GM23338 (cell line): Measurements from ENCODE around the gene DRAXIN. TPM values are rescaled to one million over a fixed set of nuclear protein-coding genes. Genes with fewer than 3 reads are reported as not detected.

Experiments used
- ATAC-seq: fragments of 200-7000 bp; cut with Tn5 transposase; 3 replicates; pipeline ENCODE4 v1.9.1; 2020
- DNase-seq: peaks from one replicate; pipeline ENCODE4 v3.0.0-alpha.2; 2015; ENCODE audit warnings: low spot score
- H2AFZ ChIP-seq: fragments of 200-600 bp; sonication (generic); 2 replicates; pipeline ENCODE4 v1.8.0; 2016; ENCODE audit warnings: antibody characterized with exemption, mild to moderate bottlenecking, moderate library complexity
- H3F3A ChIP-seq: fragments of 200-600 bp; sonication (generic); replicated peaks from 2 replicates; pipeline ENCODE4 v1.8.0; 2017; ENCODE audit warnings: antibody characterized with exemption, mixed run types, low read depth
- H3K27ac ChIP-seq: fragments of 200-600 bp; sonication (generic); 2 replicates; pipeline ENCODE4 v1.6.1; 2016; ENCODE audit warnings: low read depth
- H3K27me3 ChIP-seq: fragments of 200-600 bp; sonication (generic); 2 replicates; pipeline ENCODE4 v1.8.0; 2016; ENCODE audit warnings: mild to moderate bottlenecking, mixed run types, moderate library complexity; ENCODE audit not compliant: insufficient read depth
- H3K36me3 ChIP-seq: fragments of 200-600 bp; sonication (generic); 2 replicates; pipeline ENCODE4 v1.8.0; 2016; ENCODE audit warnings: mild to moderate bottlenecking; ENCODE audit not compliant: insufficient read depth
- H3K4me1 ChIP-seq: fragments of 200-600 bp; sonication (generic); 2 replicates; pipeline ENCODE4 v1.8.0; 2016; ENCODE audit warnings: mild to moderate bottlenecking, moderate library complexity; ENCODE audit not compliant: insufficient read depth
- H3K4me2 ChIP-seq: fragments of 200-600 bp; sonication (generic); 2 replicates; pipeline ENCODE4 v1.7.1; 2017; ENCODE audit warnings: mixed run types
- H3K4me3 ChIP-seq: fragments of 200-600 bp; sonication (generic); 2 replicates; pipeline ENCODE4 v1.6.1; 2016; ENCODE audit warnings: mixed run types
- H3K79me2 ChIP-seq: fragments of 200-600 bp; sonication (generic); replicated peaks from 2 replicates; pipeline ENCODE4 v1.8.0; 2017; ENCODE audit warnings: mild to moderate bottlenecking; ENCODE audit not compliant: insufficient read depth
- H3K9me2 ChIP-seq: fragments of 200-600 bp; sonication (generic); 2 replicates; pipeline ENCODE4 v1.8.0; 2017; ENCODE audit not compliant: insufficient read depth
- H4K20me1 ChIP-seq: fragments of 200-600 bp; sonication (generic); replicated peaks from 2 replicates; pipeline ENCODE4 v1.8.0; 2017; ENCODE audit warnings: mild to moderate bottlenecking; ENCODE audit not compliant: insufficient read depth
- H3K27ac Mint-ChIP-seq: 2 replicates; pipeline ENCODE4 v1.8.0; 2020; ENCODE audit warnings: inconsistent platforms, mild to moderate bottlenecking, moderate library complexity, mixed read lengths
- H3K27me3 Mint-ChIP-seq: 3 replicates; pipeline ENCODE4 v1.8.0; 2022; ENCODE audit warnings: low read depth, mild to moderate bottlenecking, moderate library complexity, mixed read lengths, inconsistent platforms; ENCODE audit not compliant: insufficient read depth, poor library complexity
- H3K36me3 Mint-ChIP-seq: 3 replicates; pipeline ENCODE4 v1.8.0; 2021; ENCODE audit warnings: low read depth, mild to moderate bottlenecking, inconsistent platforms, moderate library complexity, mixed read lengths
- H3K4me1 Mint-ChIP-seq: 3 replicates; pipeline ENCODE4 v1.8.0; 2020; ENCODE audit warnings: mild to moderate bottlenecking, inconsistent platforms, mixed read lengths
- H3K4me3 Mint-ChIP-seq: 3 replicates; pipeline ENCODE4 v1.8.0; 2021; ENCODE audit warnings: moderate library complexity, mild to moderate bottlenecking, inconsistent platforms, mixed read lengths
- H3K9me3 Mint-ChIP-seq: 3 replicates; pipeline ENCODE4 v1.8.0; 2020; ENCODE audit warnings: moderate library complexity, mild to moderate bottlenecking, inconsistent platforms, mixed read lengths
- CREB1 ChIP-seq: fragments of 250-450 bp; sonication (Bioruptor Pico); IDR thresholded peaks from 2 replicates; pipeline ENCODE4 v1.5.0; 2020; ENCODE audit warnings: low read depth, mild to moderate bottlenecking, moderate library complexity
- EZH2 ChIP-seq: fragments of 200-600 bp; sonication (generic); IDR thresholded peaks from one replicate; pipeline ENCODE4 v1.8.0; 2017; ENCODE audit warnings: antibody characterized with exemption, mild to moderate bottlenecking, low read depth; ENCODE audit not compliant: unreplicated experiment
- EZH2phosphoT487 ChIP-seq: fragments of 200-600 bp; sonication (generic); IDR thresholded peaks from one replicate; pipeline ENCODE4 v1.8.1; 2018; ENCODE audit warnings: antibody characterized with exemption; ENCODE audit not compliant: unreplicated experiment
- JUNB ChIP-seq: IDR thresholded peaks from one replicate; pipeline ENCODE4 v1.6.1; 2016; ENCODE audit warnings: antibody characterized with exemption; ENCODE audit not compliant: unreplicated experiment
- NANOG ChIP-seq: IDR thresholded peaks from 2 replicates; pipeline ENCODE4 v1.6.1; 2016; ENCODE audit warnings: antibody characterized with exemption, borderline replicate concordance
- STAT1 ChIP-seq: IDR thresholded peaks from one replicate; pipeline ENCODE4 v1.6.1; 2016; ENCODE audit warnings: antibody characterized with exemption; ENCODE audit not compliant: unreplicated experiment
- ZNF331 ChIP-seq: fragments of 250-450 bp; sonication (Bioruptor Pico); IDR thresholded peaks from 2 replicates; pipeline ENCODE4 v1.5.0; 2020; ENCODE audit warnings: low read depth, mild to moderate bottlenecking, moderate library complexity
- polyA plus RNA-seq: library from polyadenylated mRNA; unstranded; fragments of >200 nt; fragmentation: Nextera tagmentation; extraction: Ambion mirVana; gene quantifications from 2 replicates; pipeline ENCODE4 v1.2.1, GENCODE V29; 2016
- total RNA-seq: library from RNA; depleted of rRNA; stranded (reverse); fragments of >200 nt; shearing (Covaris generic); gene quantifications from 2 replicates; pipeline ENCODE4 v1.2.3, GENCODE V29; 2014
- TF ChIP-seq, protein P1 (sequence below): IDR thresholded peaks from 2 replicates; pipeline ENCODE4 v1.6.1; 2016; ENCODE audit warnings: antibody characterized with exemption
- TF ChIP-seq, protein P2 (sequence below), 2 experiments: fragments of 200-600 bp in 1 of 2; sonication (generic) in 1 of 2; conservative IDR thresholded peaks; 2 replicates each; pipeline versions ENCODE4 v1.5.1 to v1.6.1; 2016 to 2017; ENCODE audit warnings: antibody characterized with exemption in 2 of 2, low read depth in 2 of 2, mild to moderate bottlenecking in 2 of 2, moderate library complexity in 1 of 2
- TF ChIP-seq, protein P3 (sequence below): IDR thresholded peaks from one replicate; pipeline ENCODE4 v1.6.1; 2018; ENCODE audit warnings: antibody characterized with exemption; ENCODE audit not compliant: unreplicated experiment

Gene DRAXIN
- total and polyA plus RNA-seq, 2 experiments from 2014 or later = 7.6 to 23.0 TPM

DNA sequence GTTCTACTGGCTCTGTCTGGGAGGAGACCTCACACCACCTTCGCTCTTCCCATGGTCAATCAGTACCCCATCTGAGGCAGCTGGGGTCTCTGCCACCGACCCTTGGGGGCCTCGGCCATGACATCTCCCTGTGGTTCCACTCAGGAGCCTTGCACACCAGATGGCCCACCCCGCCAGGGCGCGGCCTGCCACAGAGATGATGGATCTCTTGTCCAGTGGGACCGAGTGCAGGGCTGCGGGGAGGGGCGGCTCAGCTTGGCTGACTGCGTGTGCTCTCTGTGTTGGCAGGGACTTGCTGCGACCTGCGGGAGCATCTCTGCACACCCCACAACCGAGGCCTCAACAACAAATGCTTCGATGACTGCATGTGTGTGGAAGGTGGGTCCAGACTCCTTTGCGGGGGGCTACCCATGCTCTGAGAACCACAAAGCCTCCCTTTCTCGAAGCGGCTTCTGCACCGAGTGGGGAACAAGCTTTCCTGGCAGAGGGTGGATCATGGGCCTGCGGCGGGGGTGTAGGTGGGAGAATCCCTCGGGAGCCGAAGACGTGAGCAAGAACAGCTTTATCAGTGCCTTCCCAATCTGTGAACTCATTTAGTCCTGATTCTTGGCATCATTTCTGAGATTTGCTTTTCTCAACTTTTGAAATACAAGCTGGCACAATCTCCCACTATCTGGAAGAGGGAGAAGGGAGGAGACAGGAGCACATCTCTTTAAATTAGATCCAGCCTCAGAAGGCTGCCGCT lies 23.5 kb downstream of the DRAXIN start:
- TF ChIP-seq CREB1 (CRISPR knock-in tag) (no peak), EZH2phosphoT487 (no peak), ZNF331 (no peak), JUNB (no peak), NANOG (no peak), EZH2 (no peak), STAT1 (no peak)
- TF ChIP-seq, protein P1, sequence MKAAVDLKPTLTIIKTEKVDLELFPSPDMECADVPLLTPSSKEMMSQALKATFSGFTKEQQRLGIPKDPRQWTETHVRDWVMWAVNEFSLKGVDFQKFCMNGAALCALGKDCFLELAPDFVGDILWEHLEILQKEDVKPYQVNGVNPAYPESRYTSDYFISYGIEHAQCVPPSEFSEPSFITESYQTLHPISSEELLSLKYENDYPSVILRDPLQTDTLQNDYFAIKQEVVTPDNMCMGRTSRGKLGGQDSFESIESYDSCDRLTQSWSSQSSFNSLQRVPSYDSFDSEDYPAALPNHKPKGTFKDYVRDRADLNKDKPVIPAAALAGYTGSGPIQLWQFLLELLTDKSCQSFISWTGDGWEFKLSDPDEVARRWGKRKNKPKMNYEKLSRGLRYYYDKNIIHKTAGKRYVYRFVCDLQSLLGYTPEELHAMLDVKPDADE = no peak
- TF ChIP-seq, protein P2, sequence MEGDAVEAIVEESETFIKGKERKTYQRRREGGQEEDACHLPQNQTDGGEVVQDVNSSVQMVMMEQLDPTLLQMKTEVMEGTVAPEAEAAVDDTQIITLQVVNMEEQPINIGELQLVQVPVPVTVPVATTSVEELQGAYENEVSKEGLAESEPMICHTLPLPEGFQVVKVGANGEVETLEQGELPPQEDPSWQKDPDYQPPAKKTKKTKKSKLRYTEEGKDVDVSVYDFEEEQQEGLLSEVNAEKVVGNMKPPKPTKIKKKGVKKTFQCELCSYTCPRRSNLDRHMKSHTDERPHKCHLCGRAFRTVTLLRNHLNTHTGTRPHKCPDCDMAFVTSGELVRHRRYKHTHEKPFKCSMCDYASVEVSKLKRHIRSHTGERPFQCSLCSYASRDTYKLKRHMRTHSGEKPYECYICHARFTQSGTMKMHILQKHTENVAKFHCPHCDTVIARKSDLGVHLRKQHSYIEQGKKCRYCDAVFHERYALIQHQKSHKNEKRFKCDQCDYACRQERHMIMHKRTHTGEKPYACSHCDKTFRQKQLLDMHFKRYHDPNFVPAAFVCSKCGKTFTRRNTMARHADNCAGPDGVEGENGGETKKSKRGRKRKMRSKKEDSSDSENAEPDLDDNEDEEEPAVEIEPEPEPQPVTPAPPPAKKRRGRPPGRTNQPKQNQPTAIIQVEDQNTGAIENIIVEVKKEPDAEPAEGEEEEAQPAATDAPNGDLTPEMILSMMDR (conservative IDR thresholded peaks at IDR 0.05; ENCODE audit: low read depth in 2 of 2) = no peak
- TF ChIP-seq, protein P3, sequence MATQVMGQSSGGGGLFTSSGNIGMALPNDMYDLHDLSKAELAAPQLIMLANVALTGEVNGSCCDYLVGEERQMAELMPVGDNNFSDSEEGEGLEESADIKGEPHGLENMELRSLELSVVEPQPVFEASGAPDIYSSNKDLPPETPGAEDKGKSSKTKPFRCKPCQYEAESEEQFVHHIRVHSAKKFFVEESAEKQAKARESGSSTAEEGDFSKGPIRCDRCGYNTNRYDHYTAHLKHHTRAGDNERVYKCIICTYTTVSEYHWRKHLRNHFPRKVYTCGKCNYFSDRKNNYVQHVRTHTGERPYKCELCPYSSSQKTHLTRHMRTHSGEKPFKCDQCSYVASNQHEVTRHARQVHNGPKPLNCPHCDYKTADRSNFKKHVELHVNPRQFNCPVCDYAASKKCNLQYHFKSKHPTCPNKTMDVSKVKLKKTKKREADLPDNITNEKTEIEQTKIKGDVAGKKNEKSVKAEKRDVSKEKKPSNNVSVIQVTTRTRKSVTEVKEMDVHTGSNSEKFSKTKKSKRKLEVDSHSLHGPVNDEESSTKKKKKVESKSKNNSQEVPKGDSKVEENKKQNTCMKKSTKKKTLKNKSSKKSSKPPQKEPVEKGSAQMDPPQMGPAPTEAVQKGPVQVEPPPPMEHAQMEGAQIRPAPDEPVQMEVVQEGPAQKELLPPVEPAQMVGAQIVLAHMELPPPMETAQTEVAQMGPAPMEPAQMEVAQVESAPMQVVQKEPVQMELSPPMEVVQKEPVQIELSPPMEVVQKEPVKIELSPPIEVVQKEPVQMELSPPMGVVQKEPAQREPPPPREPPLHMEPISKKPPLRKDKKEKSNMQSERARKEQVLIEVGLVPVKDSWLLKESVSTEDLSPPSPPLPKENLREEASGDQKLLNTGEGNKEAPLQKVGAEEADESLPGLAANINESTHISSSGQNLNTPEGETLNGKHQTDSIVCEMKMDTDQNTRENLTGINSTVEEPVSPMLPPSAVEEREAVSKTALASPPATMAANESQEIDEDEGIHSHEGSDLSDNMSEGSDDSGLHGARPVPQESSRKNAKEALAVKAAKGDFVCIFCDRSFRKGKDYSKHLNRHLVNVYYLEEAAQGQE = no peak
- no peak overlapping the region for H3K27ac ChIP-seq
- H3K27ac Mint-ChIP-seq = no peak overlapping the region

More for the DNA sequence above, 23.5 kb downstream of the DRAXIN start:
- ATAC-seq (no peak), DNase-seq (no peak)
- Histone ChIP-seq H3K79me2 (no peaks in the 10 kb centered on the region), H3K9me2 (no peaks in the 10 kb centered on the region), H3K4me2 (no peak overlapping the region), H3K4me3 (no peak overlapping the region), H3F3A (peaks cover 9% of the 10 kb centered on the region; the same call in 1 of the 2 replicates), H3K27me3 (no peaks in the 10 kb centered on the region), H3K36me3 (no peaks in the 10 kb centered on the region), H3K4me1 (peaks cover 3% of the 10 kb centered on the region; the same call in 1 of the 2 replicates), H4K20me1 (no peaks in the 10 kb centered on the region; the same call in 1 of the 2 replicates), H2AFZ (no peak overlapping the region)
- peaks cover 10% of the 10 kb centered on the region; the same call in 2 of the 3 replicates for H3K4me1 Mint-ChIP-seq
- H3K36me3 Mint-ChIP-seq = peaks cover 33% of the 10 kb centered on the region
- H3K27me3 Mint-ChIP-seq = peaks cover 12% of the 10 kb centered on the region
- no peaks in the 10 kb centered on the region for H3K9me3 Mint-ChIP-seq
- no peak overlapping the region for H3K4me3 Mint-ChIP-seq
